ENCODE measurements around the gene CDK14.

DNA sequence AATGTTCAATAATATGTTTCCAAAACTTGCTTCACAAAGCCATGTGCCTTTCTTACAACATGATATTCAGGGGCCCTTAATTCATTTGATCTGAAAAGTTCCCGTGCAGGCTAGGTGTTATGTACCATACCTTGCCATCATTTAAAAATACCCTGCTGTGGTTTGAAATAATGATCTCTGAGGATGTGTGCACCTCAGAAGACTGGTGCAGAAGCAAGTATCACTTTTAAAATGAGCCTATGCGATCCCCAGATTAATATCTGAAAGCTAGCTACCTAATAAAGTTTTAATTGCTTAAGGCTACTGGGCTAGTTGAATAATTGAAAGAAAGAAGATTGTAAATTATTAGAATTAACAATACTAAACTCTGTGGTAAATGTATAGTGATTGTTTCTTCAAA, 262.4 kb downstream of the CDK14 start:
- TF ChIP-seq, protein P1, sequence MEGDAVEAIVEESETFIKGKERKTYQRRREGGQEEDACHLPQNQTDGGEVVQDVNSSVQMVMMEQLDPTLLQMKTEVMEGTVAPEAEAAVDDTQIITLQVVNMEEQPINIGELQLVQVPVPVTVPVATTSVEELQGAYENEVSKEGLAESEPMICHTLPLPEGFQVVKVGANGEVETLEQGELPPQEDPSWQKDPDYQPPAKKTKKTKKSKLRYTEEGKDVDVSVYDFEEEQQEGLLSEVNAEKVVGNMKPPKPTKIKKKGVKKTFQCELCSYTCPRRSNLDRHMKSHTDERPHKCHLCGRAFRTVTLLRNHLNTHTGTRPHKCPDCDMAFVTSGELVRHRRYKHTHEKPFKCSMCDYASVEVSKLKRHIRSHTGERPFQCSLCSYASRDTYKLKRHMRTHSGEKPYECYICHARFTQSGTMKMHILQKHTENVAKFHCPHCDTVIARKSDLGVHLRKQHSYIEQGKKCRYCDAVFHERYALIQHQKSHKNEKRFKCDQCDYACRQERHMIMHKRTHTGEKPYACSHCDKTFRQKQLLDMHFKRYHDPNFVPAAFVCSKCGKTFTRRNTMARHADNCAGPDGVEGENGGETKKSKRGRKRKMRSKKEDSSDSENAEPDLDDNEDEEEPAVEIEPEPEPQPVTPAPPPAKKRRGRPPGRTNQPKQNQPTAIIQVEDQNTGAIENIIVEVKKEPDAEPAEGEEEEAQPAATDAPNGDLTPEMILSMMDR (conservative IDR thresholded peaks at IDR 0.05 in 1 of 2, IDR thresholded peaks at IDR 0.05 in 1 of 2; ENCODE audit: low read depth in 1 of 2, low read length in 2 of 2) = no peak
- no peak for TF ChIP-seq EZH2 (IDR thresholded peaks at IDR 0.05; ENCODE audit: low read length, missing control alignments)

Measured in fibroblast of lung (primary cell).